Liver (tissue), 9 donors: ENCODE measurements around the gene BEST3. TPM values are rescaled to one million over a fixed set of nuclear protein-coding genes. Genes with fewer than 3 reads are reported as not detected.
A peak's percentile ranks its signal among the peaks of the same experiment; 100 is the strongest.
"Not testable (repeated sequence)": the region's sequence is repeated elsewhere in the genome, so short reads cannot be mapped to it uniquely, and the experiment has no call there.

ENCODE experiments used
- DNase-seq: peaks from one replicate; pipeline ENCODE4 v3.0.0-alpha.2; 2017; ENCODE audit warnings: low spot score
- H3K27ac ChIP-seq, 2 donors: one replicate each; pipeline ENCODE4 v1.7.0; 2013; ENCODE audit warnings: inconsistent platforms in 2 of 2, low read length in 2 of 2, control low read depth in 1 of 2, low read depth in 1 of 2, mild to moderate bottlenecking in 1 of 2
- H3K27me3 ChIP-seq, 4 donors: one replicate each; pipeline versions ENCODE4 v1.6.1 to v1.7.0; 2013; ENCODE audit warnings: low read length in 3 of 4, inconsistent platforms in 1 of 4, mild to moderate bottlenecking in 1 of 4, moderate library complexity in 1 of 4; ENCODE audit not compliant: control insufficient read depth in 4 of 4, insufficient read depth in 4 of 4
- H3K36me3 ChIP-seq, 4 donors: one replicate each; pipeline versions ENCODE4 v1.6.1 to v1.7.0; 2013; ENCODE audit warnings: low read length in 3 of 4, mild to moderate bottlenecking in 3 of 4, low read depth in 1 of 4, moderate library complexity in 1 of 4; ENCODE audit not compliant: control insufficient read depth in 4 of 4, insufficient read depth in 3 of 4
- H3K4me1 ChIP-seq, 4 donors: one replicate each; pipeline versions ENCODE4 v1.6.1 to v1.7.0; 2013; ENCODE audit warnings: low read length in 3 of 4, mild to moderate bottlenecking in 3 of 4, moderate library complexity in 1 of 4; ENCODE audit not compliant: control insufficient read depth in 4 of 4, insufficient read depth in 4 of 4
- H3K4me3 ChIP-seq, 3 donors: one replicate each; pipeline versions ENCODE4 v1.6.1 to v1.7.0; 2013; ENCODE audit warnings: low read length in 3 of 3, control low read depth in 1 of 3, low read depth in 1 of 3, mild to moderate bottlenecking in 1 of 3
- H3K9ac ChIP-seq, 2 donors: one replicate each; pipeline ENCODE4 v1.7.0; 2013; ENCODE audit warnings: low read length in 2 of 2, mild to moderate bottlenecking in 2 of 2, moderate library complexity in 2 of 2, control low read depth in 1 of 2, low read depth in 1 of 2
- H3K9me3 ChIP-seq, 4 donors: one replicate each; pipeline versions ENCODE4 v1.6.1 to v1.7.0; 2013; ENCODE audit warnings: low read length in 3 of 4; ENCODE audit not compliant: control insufficient read depth in 4 of 4
- EGR1 ChIP-seq, 2 donors: IDR thresholded peaks; 2 replicates each; pipeline ENCODE4 v1.6.1; 2016 to 2018; ENCODE audit warnings: antibody characterized with exemption in 2 of 2, low read depth in 2 of 2
- FOXA1 ChIP-seq: IDR thresholded peaks from 2 replicates; pipeline ENCODE4 v1.6.1; 2016; ENCODE audit warnings: antibody characterized with exemption
- FOXA2 ChIP-seq: IDR thresholded peaks from 2 replicates; pipeline ENCODE4 v1.6.1; 2016; ENCODE audit warnings: antibody characterized with exemption
- HNF4A ChIP-seq, 2 donors: conservative IDR thresholded peaks; 2 replicates each; pipeline ENCODE4 v1.6.1; 2016; ENCODE audit warnings: antibody characterized with exemption in 2 of 2, mild to moderate bottlenecking in 2 of 2
- JUND ChIP-seq, 2 donors: IDR thresholded peaks; 2 replicates each; pipeline ENCODE4 v1.6.1; 2016; ENCODE audit warnings: antibody characterized with exemption in 2 of 2
- NR2F2 ChIP-seq: IDR thresholded peaks from 2 replicates; pipeline ENCODE4 v1.6.1; 2016; ENCODE audit warnings: antibody characterized with exemption
- RAD21 ChIP-seq, 2 donors: IDR thresholded peaks; 2 replicates each; pipeline ENCODE4 v1.6.1; 2016; ENCODE audit warnings: antibody characterized with exemption in 2 of 2, mild to moderate bottlenecking in 2 of 2
- RXRA ChIP-seq, 2 donors: IDR thresholded peaks; 2 replicates each; pipeline ENCODE4 v1.6.1; 2017 to 2018; ENCODE audit warnings: antibody characterized with exemption in 2 of 2, mild to moderate bottlenecking in 1 of 2
- SP1 ChIP-seq: IDR thresholded peaks from 2 replicates; pipeline ENCODE4 v1.6.1; 2018; ENCODE audit warnings: antibody characterized with exemption, mild to moderate bottlenecking
- TAF1 ChIP-seq: conservative IDR thresholded peaks from 2 replicates; pipeline ENCODE4 v1.6.1; 2016; ENCODE audit warnings: antibody characterized with exemption, mild to moderate bottlenecking
- YY1 ChIP-seq: IDR thresholded peaks from 2 replicates; pipeline ENCODE4 v1.6.1; 2016; ENCODE audit warnings: antibody characterized with exemption, mild to moderate bottlenecking
- WGBS: extraction: QIAGEN DNeasy Blood & Tissue Kit; methylation state at CpG from one replicate; pipeline ENCODE4 v1.1.7; 2013; 5-methylcytosine and 5-hydroxymethylcytosine counted together
- polyA plus RNA-seq, 2 donors: library from polyadenylated mRNA; stranded (reverse) in 1 of 2; unstranded in 1 of 2; fragments of 200-250 nt in 1 of 2; fragments of >200 nt in 1 of 2; fragmentation: Nextera tagmentation in 1 of 2; extraction: Ambion mirVana in 1 of 2; gene quantifications; one replicate each; pipeline versions ENCODE4 v1.2.1 to v1.2.3, GENCODE V29; 2013 to 2015
- total RNA-seq, 2 donors: library from RNA; depleted of rRNA; stranded (reverse); fragments of >200 nt; gene quantifications; one replicate each; pipeline ENCODE4 v1.2.3, GENCODE V29; 2014
- TF ChIP-seq, protein P1 (sequence below): IDR thresholded peaks from 2 replicates; pipeline ENCODE4 v1.6.1; 2016; ENCODE audit warnings: antibody characterized with exemption, mild to moderate bottlenecking
- TF ChIP-seq, protein P2 (sequence below): IDR thresholded peaks from 2 replicates; pipeline ENCODE4 v1.6.1; 2016; ENCODE audit warnings: antibody characterized with exemption
- TF ChIP-seq, protein P3 (sequence below): fragments of 150-350 bp; IDR thresholded peaks from 2 replicates; pipeline ENCODE4 v1.5.1; 2017; ENCODE audit warnings: improper control_type of control experiment, low read depth, low read length; ENCODE audit not compliant: missing input control
- TF ChIP-seq, protein P4 (sequence below): IDR thresholded peaks from 2 replicates; pipeline ENCODE4 v1.6.1; 2016; ENCODE audit warnings: antibody characterized with exemption
- donor health status: healthy.
- donor health status: healthy.
- donor health status: healthy.
- donor health status: healthy.
- donor health status: healthy.

BEST3 gene
- total and polyA plus RNA-seq, 4 donors: 0.89 TPM; not detected in 3

DNA sequence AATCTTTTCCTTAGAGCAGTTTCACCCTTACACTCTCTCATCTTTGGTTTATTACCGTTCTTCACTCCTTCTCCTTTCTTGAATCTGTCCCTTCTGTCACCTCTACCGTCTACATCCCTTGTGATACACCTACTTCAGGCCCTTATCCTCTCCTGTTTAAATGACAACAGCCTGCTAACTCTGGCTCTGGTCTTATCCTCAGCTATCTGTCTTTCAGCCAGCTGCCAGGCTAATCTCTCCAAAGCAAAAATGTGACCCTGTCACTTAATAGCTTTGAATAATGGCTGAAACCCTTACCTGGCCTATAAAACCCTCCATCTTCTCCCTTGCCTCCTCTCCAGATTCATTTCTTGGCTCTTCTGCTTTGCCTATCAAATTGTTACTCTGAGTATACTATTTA lies 32.3 kb downstream of the BEST3 start (continued):
- TF ChIP-seq, protein P1, sequence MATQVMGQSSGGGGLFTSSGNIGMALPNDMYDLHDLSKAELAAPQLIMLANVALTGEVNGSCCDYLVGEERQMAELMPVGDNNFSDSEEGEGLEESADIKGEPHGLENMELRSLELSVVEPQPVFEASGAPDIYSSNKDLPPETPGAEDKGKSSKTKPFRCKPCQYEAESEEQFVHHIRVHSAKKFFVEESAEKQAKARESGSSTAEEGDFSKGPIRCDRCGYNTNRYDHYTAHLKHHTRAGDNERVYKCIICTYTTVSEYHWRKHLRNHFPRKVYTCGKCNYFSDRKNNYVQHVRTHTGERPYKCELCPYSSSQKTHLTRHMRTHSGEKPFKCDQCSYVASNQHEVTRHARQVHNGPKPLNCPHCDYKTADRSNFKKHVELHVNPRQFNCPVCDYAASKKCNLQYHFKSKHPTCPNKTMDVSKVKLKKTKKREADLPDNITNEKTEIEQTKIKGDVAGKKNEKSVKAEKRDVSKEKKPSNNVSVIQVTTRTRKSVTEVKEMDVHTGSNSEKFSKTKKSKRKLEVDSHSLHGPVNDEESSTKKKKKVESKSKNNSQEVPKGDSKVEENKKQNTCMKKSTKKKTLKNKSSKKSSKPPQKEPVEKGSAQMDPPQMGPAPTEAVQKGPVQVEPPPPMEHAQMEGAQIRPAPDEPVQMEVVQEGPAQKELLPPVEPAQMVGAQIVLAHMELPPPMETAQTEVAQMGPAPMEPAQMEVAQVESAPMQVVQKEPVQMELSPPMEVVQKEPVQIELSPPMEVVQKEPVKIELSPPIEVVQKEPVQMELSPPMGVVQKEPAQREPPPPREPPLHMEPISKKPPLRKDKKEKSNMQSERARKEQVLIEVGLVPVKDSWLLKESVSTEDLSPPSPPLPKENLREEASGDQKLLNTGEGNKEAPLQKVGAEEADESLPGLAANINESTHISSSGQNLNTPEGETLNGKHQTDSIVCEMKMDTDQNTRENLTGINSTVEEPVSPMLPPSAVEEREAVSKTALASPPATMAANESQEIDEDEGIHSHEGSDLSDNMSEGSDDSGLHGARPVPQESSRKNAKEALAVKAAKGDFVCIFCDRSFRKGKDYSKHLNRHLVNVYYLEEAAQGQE: no peak
- TF ChIP-seq YY1 (no peak), EGR1 (IDR thresholded peaks at IDR 0.05; ENCODE audit: low read depth in 2 of 2) (no peak)
- TF ChIP-seq, protein P2, sequence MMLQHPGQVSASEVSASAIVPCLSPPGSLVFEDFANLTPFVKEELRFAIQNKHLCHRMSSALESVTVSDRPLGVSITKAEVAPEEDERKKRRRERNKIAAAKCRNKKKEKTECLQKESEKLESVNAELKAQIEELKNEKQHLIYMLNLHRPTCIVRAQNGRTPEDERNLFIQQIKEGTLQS: no peak

DNA sequence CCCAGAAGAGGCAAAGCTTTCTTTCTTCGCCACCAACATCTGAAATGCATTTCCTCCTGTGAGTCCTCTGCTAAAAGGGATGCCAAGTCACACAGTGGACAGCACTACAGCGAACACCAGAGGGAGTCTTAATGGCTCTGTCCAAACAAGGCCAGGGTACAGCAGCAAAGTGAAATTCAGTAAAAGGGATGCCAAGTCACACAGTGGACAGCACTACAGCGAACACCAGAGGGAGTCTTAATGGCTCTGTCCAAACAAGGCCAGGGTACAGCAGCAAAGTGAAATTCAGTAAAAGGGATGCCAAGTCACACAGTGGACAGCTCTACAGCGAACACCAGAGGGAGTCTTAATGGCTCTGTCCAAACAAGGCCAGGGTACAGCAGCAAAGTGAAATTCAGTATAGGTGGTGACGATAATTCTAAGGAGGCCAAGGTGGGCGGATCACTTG lies 34.1 kb downstream of the BEST3 start:
- not testable (repeated sequence) for H3K9me3 ChIP-seq, H3K4me1 ChIP-seq, H3K27me3 ChIP-seq, H3K36me3 ChIP-seq, H3K4me3 ChIP-seq, H3K9ac ChIP-seq, H3K27ac ChIP-seq, DNase-seq
- WGBS: 47% methylated on average over 6 of the region's 6 CpGs
- TF ChIP-seq SP1 (peak; percentile 73), RXRA (IDR thresholded peaks at IDR 0.05) (peak in 1 of 2 donors; percentile 33), RAD21 (IDR thresholded peaks at IDR 0.05) (peak; percentile 56 to 83), HNF4A (conservative IDR thresholded peaks at IDR 0.05) (peak in 1 of 2 donors; percentile 64)
- TF ChIP-seq, protein P3, sequence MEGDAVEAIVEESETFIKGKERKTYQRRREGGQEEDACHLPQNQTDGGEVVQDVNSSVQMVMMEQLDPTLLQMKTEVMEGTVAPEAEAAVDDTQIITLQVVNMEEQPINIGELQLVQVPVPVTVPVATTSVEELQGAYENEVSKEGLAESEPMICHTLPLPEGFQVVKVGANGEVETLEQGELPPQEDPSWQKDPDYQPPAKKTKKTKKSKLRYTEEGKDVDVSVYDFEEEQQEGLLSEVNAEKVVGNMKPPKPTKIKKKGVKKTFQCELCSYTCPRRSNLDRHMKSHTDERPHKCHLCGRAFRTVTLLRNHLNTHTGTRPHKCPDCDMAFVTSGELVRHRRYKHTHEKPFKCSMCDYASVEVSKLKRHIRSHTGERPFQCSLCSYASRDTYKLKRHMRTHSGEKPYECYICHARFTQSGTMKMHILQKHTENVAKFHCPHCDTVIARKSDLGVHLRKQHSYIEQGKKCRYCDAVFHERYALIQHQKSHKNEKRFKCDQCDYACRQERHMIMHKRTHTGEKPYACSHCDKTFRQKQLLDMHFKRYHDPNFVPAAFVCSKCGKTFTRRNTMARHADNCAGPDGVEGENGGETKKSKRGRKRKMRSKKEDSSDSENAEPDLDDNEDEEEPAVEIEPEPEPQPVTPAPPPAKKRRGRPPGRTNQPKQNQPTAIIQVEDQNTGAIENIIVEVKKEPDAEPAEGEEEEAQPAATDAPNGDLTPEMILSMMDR: peak; percentile 41
- TF ChIP-seq, protein P1: peak; percentile 41

DNA sequence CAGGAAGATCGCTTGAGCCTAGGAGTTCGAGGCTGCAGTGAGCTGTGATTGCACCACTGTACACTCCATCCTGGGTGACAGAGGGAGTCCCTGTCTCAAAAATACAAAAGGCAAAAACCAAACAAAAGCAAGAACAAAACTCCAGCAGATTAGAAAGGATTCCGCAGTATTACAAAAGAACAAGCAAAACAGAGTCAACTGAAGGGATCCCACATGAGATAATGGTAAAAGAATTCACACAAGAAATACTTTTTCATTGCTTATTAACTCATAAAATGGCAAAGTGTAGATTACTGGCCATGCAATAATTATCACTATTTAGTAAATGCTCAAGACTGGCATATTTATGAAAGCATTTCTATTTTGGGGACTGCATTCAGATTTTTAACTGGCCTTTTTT lies 35.4 kb downstream of the BEST3 start:
- Histone ChIP-seq H3K4me3 (no peak overlapping the region), H3K4me1 (peaks cover 0 to 2% (median 0%) of the 10 kb centered on the region in 4 donors), H3K9ac (no peak overlapping the region), H3K27ac (no peak overlapping the region), H3K9me3 (no peaks in the 10 kb centered on the region), H3K27me3 (no peaks in the 10 kb centered on the region), H3K36me3 (no peaks in the 10 kb centered on the region)
- 91% methylated on average over 3 of the region's 3 CpGs for WGBS
- DNase-seq: no peak
- no peak for TF ChIP-seq NR2F2
- no peak for TF ChIP-seq RXRA (IDR thresholded peaks at IDR 0.05)
- no peak for TF ChIP-seq JUND (IDR thresholded peaks at IDR 0.05)
- TF ChIP-seq TAF1: no peak
- TF ChIP-seq, protein P4, sequence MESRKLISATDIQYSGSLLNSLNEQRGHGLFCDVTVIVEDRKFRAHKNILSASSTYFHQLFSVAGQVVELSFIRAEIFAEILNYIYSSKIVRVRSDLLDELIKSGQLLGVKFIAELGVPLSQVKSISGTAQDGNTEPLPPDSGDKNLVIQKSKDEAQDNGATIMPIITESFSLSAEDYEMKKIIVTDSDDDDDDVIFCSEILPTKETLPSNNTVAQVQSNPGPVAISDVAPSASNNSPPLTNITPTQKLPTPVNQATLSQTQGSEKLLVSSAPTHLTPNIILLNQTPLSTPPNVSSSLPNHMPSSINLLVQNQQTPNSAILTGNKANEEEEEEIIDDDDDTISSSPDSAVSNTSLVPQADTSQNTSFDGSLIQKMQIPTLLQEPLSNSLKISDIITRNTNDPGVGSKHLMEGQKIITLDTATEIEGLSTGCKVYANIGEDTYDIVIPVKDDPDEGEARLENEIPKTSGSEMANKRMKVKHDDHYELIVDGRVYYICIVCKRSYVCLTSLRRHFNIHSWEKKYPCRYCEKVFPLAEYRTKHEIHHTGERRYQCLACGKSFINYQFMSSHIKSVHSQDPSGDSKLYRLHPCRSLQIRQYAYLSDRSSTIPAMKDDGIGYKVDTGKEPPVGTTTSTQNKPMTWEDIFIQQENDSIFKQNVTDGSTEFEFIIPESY: no peak
- TF ChIP-seq, protein P3: no peak
- TF ChIP-seq FOXA2: no peak
- no peak for TF ChIP-seq FOXA1
- TF ChIP-seq, protein P2: no peak
- no peak for TF ChIP-seq EGR1 (IDR thresholded peaks at IDR 0.05; ENCODE audit: low read depth in 2 of 2)
